ENCODE measurements around the gene CA10. TPM values are rescaled to one million over a fixed set of nuclear protein-coding genes. Genes with fewer than 3 reads are reported as not detected.

CA10 gene
- total RNA-seq, 1 experiment from 2014 or later, result 0.46 TPM

DNA sequence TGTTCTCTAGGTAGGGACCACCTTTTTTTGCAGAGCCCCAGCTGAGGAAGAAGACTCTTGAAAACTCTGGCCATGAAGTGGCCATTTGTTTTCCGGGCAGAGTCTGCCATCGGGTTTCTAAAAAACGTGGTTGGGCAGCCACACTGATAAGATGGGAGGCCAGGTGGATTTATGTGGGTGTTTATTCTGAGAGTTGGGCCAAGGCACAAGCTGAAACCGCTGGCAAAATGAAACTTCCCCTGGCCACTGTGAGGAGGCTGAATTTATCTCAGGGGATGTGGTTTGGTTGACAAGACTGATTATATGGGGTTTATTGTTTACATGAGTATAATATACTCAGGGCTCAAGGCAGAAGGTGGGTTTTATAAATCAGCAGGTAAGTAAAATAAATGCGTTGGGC is 476.4 kb downstream of the CA10 start:
- Histone ChIP-seq H4K5ac (ENCODE audit: insufficient read length, low read depth, low read length) (no peak overlapping the region), H4K20me1 (ENCODE audit: control insufficient read depth, insufficient read depth, insufficient read length) (no peaks in the 10 kb centered on the region), H3K4me1 (ENCODE audit: insufficient read depth, low read length) (0 out of 2 replicates have a peak, but pooled peaks cover 2% of the 10 kb centered on the region), H2BK120ac (ENCODE audit: low read depth, low read length, poor library complexity, severe bottlenecking) (no peak overlapping the region), H3K27ac (ENCODE audit: insufficient read length, low read depth, low read length) (no peak overlapping the region), H2AFZ (ENCODE audit: low read length) (no peak overlapping the region), H3K14ac (ENCODE audit: insufficient read depth, low read length) (no peak overlapping the region), H2BK20ac (ENCODE audit: low read depth, low read length, poor library complexity, severe bottlenecking) (no peak overlapping the region), H3K79me1 (ENCODE audit: insufficient read depth, low read depth, low read length, poor library complexity, severe bottlenecking) (no peaks in the 10 kb centered on the region), H3T11ph (ENCODE audit: low read length) (no peak overlapping the region), H3K23ac (ENCODE audit: insufficient read length, low read depth, low read length) (no peak overlapping the region), H3K4ac (ENCODE audit: low read depth, low read length) (no peak overlapping the region), H3K56ac (ENCODE audit: insufficient read length, low read depth, low read length) (no peak overlapping the region), H3K79me2 (ENCODE audit: insufficient read depth, low read length) (no peaks in the 10 kb centered on the region), H3K23me2 (ENCODE audit: insufficient read length, low read depth, low read length, poor library complexity, severe bottlenecking) (no peaks in the 10 kb centered on the region), H4K8ac (replicated peaks; ENCODE audit: insufficient read length, low read depth, low read length) (no peak overlapping the region), H3K18ac (ENCODE audit: insufficient read length, low read depth, low read length) (no peak overlapping the region), H3K9me3 (ENCODE audit: control insufficient read depth, low read depth, low read length) (no peaks in the 10 kb centered on the region), H2BK15ac (ENCODE audit: low read depth, low read length) (no peak overlapping the region), H3K9ac (ENCODE audit: extremely low read depth, insufficient read length, low read length) (no peak overlapping the region), H3K4me2 (ENCODE audit: insufficient read depth, insufficient read length, low read length) (no peak overlapping the region), H2BK12ac (ENCODE audit: insufficient read length, low read depth, low read length) (no peak overlapping the region), H2BK5ac (ENCODE audit: insufficient read length, low read length) (no peak overlapping the region), H4K91ac (ENCODE audit: insufficient read length, low read depth, low read length) (no peak overlapping the region), H3K27me3 (ENCODE audit: insufficient read depth, low read length) (no peaks in the 10 kb centered on the region), H2AK5ac (ENCODE audit: insufficient read length, low read length) (no peak overlapping the region)
- WGBS (ENCODE audit: extremely low coverage, insufficient read length, low lambda C conversion rate), result no CpG with 5 or more reads among the region's 5 CpGs
- peaks cover 22% of the 10 kb centered on the region for H3K27me3 Mint-ChIP-seq (ENCODE audit: low read depth)
- no peaks in the 10 kb centered on the region for H3K9me3 Mint-ChIP-seq
- peaks cover 18 to 19% of the 10 kb centered on the region in 2 experiments for H3K4me1 Mint-ChIP-seq
- H3K36me3 Mint-ChIP-seq (ENCODE audit: insufficient read depth in 1 of 3, low read depth in 3 of 3), result no peaks in the 10 kb centered on the region; a peak in 1 of 7 replicates
- peak; percentile 17 for DNase-seq
- TF ChIP-seq, protein P1, sequence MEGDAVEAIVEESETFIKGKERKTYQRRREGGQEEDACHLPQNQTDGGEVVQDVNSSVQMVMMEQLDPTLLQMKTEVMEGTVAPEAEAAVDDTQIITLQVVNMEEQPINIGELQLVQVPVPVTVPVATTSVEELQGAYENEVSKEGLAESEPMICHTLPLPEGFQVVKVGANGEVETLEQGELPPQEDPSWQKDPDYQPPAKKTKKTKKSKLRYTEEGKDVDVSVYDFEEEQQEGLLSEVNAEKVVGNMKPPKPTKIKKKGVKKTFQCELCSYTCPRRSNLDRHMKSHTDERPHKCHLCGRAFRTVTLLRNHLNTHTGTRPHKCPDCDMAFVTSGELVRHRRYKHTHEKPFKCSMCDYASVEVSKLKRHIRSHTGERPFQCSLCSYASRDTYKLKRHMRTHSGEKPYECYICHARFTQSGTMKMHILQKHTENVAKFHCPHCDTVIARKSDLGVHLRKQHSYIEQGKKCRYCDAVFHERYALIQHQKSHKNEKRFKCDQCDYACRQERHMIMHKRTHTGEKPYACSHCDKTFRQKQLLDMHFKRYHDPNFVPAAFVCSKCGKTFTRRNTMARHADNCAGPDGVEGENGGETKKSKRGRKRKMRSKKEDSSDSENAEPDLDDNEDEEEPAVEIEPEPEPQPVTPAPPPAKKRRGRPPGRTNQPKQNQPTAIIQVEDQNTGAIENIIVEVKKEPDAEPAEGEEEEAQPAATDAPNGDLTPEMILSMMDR (conservative IDR thresholded peaks at IDR 0.05), result no peak
- H3K4me3 Mint-ChIP-seq, result no peak overlapping the region
- H3K27ac Mint-ChIP-seq, result no peak overlapping the region; a peak in 1 of 7 replicates

All from H9 (cell line).